Activated naive CD8-positive, alpha-beta T cell treated with anti-CD3 and anti-CD28 coated beads, Interleukin-2, amount 10 ng/mL, durations not matched to agents 7 days and 5 days (primary cell): ENCODE measurements around the gene SART3. TPM values are rescaled to one million over a fixed set of nuclear protein-coding genes. Genes with fewer than 3 reads are reported as not detected.
A peak's percentile ranks its signal among the peaks of the same experiment; 100 is the strongest.

Experiments
- ATAC-seq: fragments of 150-1000 bp; cut with Tn5 transposase; one replicate; pipeline ENCODE4 v1.10.0; 2021; ENCODE audit warnings: low read depth, moderate library complexity
- POLR2A ChIA-PET: fragments of 350-600 bp; sonication (Branson Sonifier 250); formaldehyde crosslinking; loops from one replicate; lab custom pipeline; 2021; ENCODE audit warnings: antibody characterized with exemption; lab: Charles Lee
- DNase-seq: peaks from one replicate; pipeline ENCODE4 v3.0.0; 2021
- H3K27ac Mint-ChIP-seq: one replicate; pipeline ENCODE4 v1.8.0; 2022; ENCODE audit warnings: mild to moderate bottlenecking, mixed read lengths
- H3K27me3 Mint-ChIP-seq: one replicate; pipeline ENCODE4 v1.8.0; 2022; ENCODE audit warnings: mild to moderate bottlenecking, moderate library complexity, mixed read lengths
- H3K36me3 Mint-ChIP-seq: one replicate; pipeline ENCODE4 v1.8.0; 2021; ENCODE audit warnings: mild to moderate bottlenecking, mixed read lengths
- H3K4me1 Mint-ChIP-seq: one replicate; pipeline ENCODE4 v1.8.0; 2021; ENCODE audit warnings: mixed read lengths
- H3K4me3 Mint-ChIP-seq: one replicate; pipeline ENCODE4 v1.8.0; 2022; ENCODE audit warnings: mild to moderate bottlenecking, moderate library complexity, mixed read lengths
- H3K9me3 Mint-ChIP-seq: one replicate; pipeline ENCODE4 v1.8.0; 2021; ENCODE audit warnings: mixed read lengths
- total RNA-seq, 2 experiments: library from RNA; stranded (reverse); gene quantifications; one replicate each; pipeline ENCODE4 v1.2.3, GENCODE V29; 2021

The SART3 gene
- total RNA-seq, 2 experiments from 2014 or later = 79.9 to 88.3 TPM

DNA sequence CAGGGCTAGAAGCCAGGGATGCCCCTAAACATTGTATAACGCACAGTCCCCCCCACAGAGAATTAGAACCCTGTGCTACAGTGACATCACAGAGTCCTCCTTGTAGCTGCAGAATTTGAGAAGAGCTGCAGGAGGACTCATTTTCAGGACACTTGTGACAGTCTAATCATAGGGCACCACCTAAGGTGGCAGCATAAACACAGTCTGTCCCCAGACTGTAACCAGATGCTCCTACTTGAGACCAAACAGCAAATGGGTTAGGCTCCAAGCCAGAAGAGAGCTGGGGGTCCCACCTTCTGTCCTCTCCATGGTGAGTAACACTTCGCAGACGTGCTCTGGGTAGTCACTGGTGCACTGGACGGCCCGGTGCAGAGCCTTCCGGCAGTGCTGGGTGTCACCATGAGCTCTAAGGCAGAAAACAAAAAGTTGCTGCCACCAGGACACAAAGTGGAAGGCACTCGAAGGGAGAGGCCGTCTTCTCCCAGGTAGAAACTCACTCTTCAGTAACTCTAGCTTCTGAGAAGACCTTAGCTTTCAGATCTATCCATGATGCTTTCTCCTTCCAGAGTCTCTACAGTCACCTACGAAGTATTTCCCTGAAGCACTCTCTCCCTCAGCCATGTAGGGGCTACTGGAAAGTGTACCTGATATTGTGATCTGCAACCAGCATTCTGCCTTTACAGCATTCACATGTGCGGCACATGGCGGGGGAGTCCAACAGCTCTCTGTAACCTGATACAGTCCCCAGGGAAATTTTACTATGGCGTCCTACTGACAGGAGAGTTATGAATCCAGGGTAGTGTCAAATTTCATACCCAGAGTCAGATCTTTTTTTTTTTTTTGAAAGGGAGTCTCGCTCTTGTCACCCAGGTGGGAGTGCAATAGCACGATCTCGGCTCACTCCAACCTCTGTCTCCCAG is 28.8 kb downstream of the SART3 start:
- H3K9me3 Mint-ChIP-seq = no peaks in the 10 kb centered on the region
- POLR2A ChIA-PET = no interaction called here
- peaks cover 33% of the 10 kb centered on the region for H3K36me3 Mint-ChIP-seq
- ATAC-seq (no peak), DNase-seq (no peak)
- no peak overlapping the region for H3K27ac Mint-ChIP-seq
- peaks cover 8% of the 10 kb centered on the region for H3K4me1 Mint-ChIP-seq
- H3K4me3 Mint-ChIP-seq = no peak overlapping the region
- no peaks in the 10 kb centered on the region for H3K27me3 Mint-ChIP-seq

DNA sequence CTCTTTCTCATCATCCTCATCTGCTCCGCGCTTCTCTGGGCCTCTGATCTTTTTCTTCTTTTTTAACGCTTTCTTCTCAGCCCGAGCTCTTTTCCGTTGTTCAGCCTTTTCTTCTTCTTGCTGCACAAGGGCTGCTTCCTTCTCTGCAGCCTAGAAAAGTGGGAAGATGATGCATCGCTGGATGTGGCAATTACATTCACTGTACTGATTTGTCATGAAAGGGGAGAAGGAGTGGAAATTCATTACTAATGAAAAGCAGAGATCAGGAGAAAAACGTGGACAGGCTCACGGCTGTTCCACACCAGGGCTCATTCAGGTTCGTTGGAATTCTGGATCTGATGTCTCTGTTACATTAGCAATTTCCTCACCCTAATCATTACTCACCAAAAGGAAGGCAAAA is 30.8 kb downstream of the SART3 start:
- H3K36me3 Mint-ChIP-seq = peaks cover 31% of the 10 kb centered on the region
- H3K27me3 Mint-ChIP-seq = no peaks in the 10 kb centered on the region
- POLR2A ChIA-PET = no interaction called here
- H3K9me3 Mint-ChIP-seq = no peaks in the 10 kb centered on the region
- ATAC-seq (no peak), DNase-seq (no peak)
- no peak overlapping the region for H3K4me3 Mint-ChIP-seq
- no peak overlapping the region for H3K27ac Mint-ChIP-seq
- peaks cover 9% of the 10 kb centered on the region for H3K4me1 Mint-ChIP-seq

- peaks cover 9% of the 10 kb centered on the region for H3K4me1 Mint-ChIP-seq
- no peaks in the 10 kb centered on the region for H3K9me3 Mint-ChIP-seq
- peaks cover 32% of the 10 kb centered on the region for H3K36me3 Mint-ChIP-seq
- DNase-seq (no peak), ATAC-seq (no peak)
- no peaks in the 10 kb centered on the region for H3K27me3 Mint-ChIP-seq
- POLR2A ChIA-PET = no interaction called here
- H3K4me3 Mint-ChIP-seq = no peak overlapping the region
- H3K27ac Mint-ChIP-seq = peak overlapping the region; percentile 45
Observed at GRCh38 chr12:108527166-108527496, 33.8 kb downstream of the SART3 start.

DNA sequence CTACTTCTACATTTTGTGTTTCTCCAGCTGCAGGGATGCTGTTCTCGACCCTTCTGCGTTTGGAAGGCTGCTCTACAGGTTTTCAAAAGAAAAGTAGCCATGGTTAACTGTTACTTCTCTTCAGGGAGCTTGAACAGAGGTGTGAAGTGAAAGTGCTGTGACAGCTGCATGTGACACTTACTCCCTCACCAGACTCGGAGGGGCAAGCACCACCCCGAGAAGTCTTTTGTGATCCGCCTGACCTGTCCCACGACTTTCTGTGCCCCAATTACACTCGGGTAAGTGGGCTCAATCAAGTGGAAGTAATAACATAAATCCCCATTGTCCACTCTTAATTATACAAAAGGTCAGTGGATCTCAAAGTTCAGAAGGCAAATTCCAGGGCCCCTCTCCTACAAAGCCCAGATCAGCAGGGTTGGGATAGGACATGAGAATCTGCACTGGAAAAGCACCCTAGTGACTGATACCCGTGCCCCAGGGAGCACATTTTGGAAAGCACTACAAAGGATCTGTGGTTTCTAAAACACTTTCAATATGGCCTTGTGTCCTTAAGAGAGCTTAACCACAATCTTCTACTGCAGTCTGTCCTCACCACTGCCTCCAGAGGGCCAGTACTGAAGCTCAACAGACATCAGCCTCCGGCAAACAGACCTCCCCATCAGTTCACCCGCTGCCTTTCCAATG is 34.3 kb downstream of the SART3 start:
- Mint-ChIP-seq H3K27me3 (no peaks in the 10 kb centered on the region), H3K4me1 (peaks cover 9% of the 10 kb centered on the region), H3K27ac (peak overlapping the region; percentile 45), H3K36me3 (peaks cover 36% of the 10 kb centered on the region), H3K9me3 (no peaks in the 10 kb centered on the region), H3K4me3 (no peak overlapping the region)
- ATAC-seq = no peak
- DNase-seq = no peak
- POLR2A ChIA-PET = no interaction called here

- Mint-ChIP-seq H3K4me1 (peaks cover 9% of the 10 kb centered on the region), H3K36me3 (peaks cover 39% of the 10 kb centered on the region), H3K4me3 (no peak overlapping the region), H3K9me3 (no peaks in the 10 kb centered on the region), H3K27ac (no peak overlapping the region), H3K27me3 (no peaks in the 10 kb centered on the region)
- DNase-seq = no peak
- ATAC-seq = no peak
- POLR2A ChIA-PET = no interaction called here
Observed at GRCh38 chr12:108525681-108526080, 35.3 kb downstream of the SART3 start.

DNA sequence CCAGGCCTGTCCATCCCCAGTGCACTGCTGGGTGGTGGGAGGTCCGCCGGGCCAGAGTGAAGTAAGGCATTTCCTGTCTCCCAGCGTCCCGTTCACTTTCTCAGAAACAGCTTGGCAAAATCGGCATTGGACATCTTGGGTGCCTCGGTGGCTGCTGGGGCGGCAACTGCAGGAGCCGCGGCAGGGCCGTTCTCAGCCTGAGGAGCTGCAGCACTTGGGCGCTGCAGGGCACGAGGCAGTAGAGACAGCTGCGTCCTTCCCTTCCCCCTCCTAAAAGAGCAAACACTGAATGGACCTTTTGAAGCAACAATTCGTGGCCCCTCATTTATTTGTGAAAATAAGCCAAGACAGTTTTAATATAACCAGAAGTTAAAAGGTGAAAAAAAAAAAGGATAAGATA is 37.6 kb downstream of the SART3 start:
- Mint-ChIP-seq H3K27ac (no peak overlapping the region), H3K36me3 (peaks cover 31% of the 10 kb centered on the region), H3K4me1 (peaks cover 9% of the 10 kb centered on the region), H3K4me3 (no peak overlapping the region), H3K27me3 (no peaks in the 10 kb centered on the region), H3K9me3 (no peaks in the 10 kb centered on the region)
- DNase-seq (no peak), ATAC-seq (no peak)
- POLR2A ChIA-PET = no interaction called here

GRCh38 chr12:108519558-108519957 is 41.4 kb downstream of the SART3 start:
- Mint-ChIP-seq H3K36me3 (peaks cover 18% of the 10 kb centered on the region), H3K4me1 (peaks cover 10% of the 10 kb centered on the region), H3K27me3 (no peaks in the 10 kb centered on the region), H3K9me3 (no peaks in the 10 kb centered on the region), H3K4me3 (no peak overlapping the region), H3K27ac (no peak overlapping the region)
- no peak for ATAC-seq
- POLR2A ChIA-PET = no interaction called here
- DNase-seq = no peak

DNA sequence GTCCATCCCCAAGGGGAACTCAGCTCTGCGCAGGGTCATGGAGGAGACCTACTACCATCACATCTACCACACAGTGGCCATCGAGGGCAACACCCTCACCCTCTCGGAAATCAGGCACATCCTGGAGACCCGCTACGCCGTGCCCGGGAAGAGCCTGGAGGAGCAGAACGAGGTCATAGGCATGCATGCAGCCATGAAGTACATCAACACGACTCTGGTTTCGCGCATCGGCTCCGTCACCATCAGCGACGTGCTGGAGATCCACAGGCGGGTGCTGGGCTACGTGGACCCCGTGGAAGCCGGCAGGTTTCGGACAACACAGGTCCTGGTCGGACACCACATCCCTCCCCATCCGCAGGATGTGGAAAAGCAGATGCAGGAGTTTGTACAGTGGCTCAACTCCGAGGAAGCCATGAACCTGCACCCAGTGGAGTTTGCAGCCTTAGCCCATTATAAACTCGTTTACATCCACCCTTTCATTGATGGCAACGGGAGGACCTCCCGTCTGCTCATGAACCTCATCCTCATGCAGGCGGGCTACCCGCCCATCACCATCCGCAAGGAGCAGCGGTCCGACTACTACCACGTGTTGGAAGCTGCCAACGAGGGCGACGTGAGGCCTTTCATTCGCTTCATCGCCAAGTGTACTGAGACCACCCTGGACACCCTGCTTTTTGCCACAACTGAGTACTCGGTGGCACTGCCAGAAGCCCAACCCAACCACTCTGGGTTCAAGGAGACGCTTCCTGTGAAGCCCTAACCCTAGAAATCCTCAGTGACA is 42.1 kb downstream of the SART3 start:
- ATAC-seq = no peak
- POLR2A ChIA-PET = no interaction called here
- H3K4me1 Mint-ChIP-seq = peaks cover 10% of the 10 kb centered on the region

GRCh38 chr12:108518101-108518715 is 42.8 kb downstream of the SART3 start:
- Mint-ChIP-seq H3K27ac (no peak overlapping the region), H3K4me3 (no peak overlapping the region), H3K9me3 (no peaks in the 10 kb centered on the region), H3K4me1 (peaks cover 10% of the 10 kb centered on the region), H3K27me3 (no peaks in the 10 kb centered on the region), H3K36me3 (peaks cover 18% of the 10 kb centered on the region)
- ATAC-seq = no peak
- DNase-seq = no peak
- POLR2A ChIA-PET = no interaction called here

More for the DNA sequence above, 42.1 kb downstream of the SART3 start:
- H3K9me3 Mint-ChIP-seq = no peaks in the 10 kb centered on the region
- H3K36me3 Mint-ChIP-seq = peaks cover 18% of the 10 kb centered on the region
- H3K4me3 Mint-ChIP-seq = no peak overlapping the region
- no peak for DNase-seq
- H3K27me3 Mint-ChIP-seq = no peaks in the 10 kb centered on the region
- H3K27ac Mint-ChIP-seq = no peak overlapping the region

- no peak overlapping the region for H3K27ac Mint-ChIP-seq
- H3K4me3 Mint-ChIP-seq = no peak overlapping the region
- H3K4me1 Mint-ChIP-seq = peaks cover 10% of the 10 kb centered on the region
- H3K36me3 Mint-ChIP-seq = peaks cover 18% of the 10 kb centered on the region
- H3K27me3 Mint-ChIP-seq = no peaks in the 10 kb centered on the region
- DNase-seq = no peak
- no peak for ATAC-seq
- POLR2A ChIA-PET = interaction anchor here (1.1 kb wide), 1 partner anchor 44 kb away, joined by 5 read pairs; the partner anchor contains the start of gene SART3
- H3K9me3 Mint-ChIP-seq = no peaks in the 10 kb centered on the region
Observed at GRCh38 chr12:108517288-108518100, 43.5 kb downstream of the SART3 start.

- POLR2A ChIA-PET = interaction anchor here (1.1 kb wide), 1 partner anchor 44 kb away, joined by 5 read pairs; the partner anchor contains the start of gene SART3
- Mint-ChIP-seq H3K27ac (no peak overlapping the region), H3K4me3 (peak overlapping the region; percentile 8), H3K9me3 (no peaks in the 10 kb centered on the region), H3K27me3 (no peaks in the 10 kb centered on the region), H3K36me3 (peaks cover 12% of the 10 kb centered on the region), H3K4me1 (peaks cover 16% of the 10 kb centered on the region)
- DNase-seq (no peak), ATAC-seq (no peak)
Observed at GRCh38 chr12:108516511-108517275, 44.3 kb downstream of the SART3 start.

GRCh38 chr12:108515916-108516315 is 45.1 kb downstream of the SART3 start:
- H3K4me3 Mint-ChIP-seq = peak overlapping the region; percentile 94
- no peaks in the 10 kb centered on the region for H3K27me3 Mint-ChIP-seq
- no peak for ATAC-seq
- H3K36me3 Mint-ChIP-seq = peaks cover 10% of the 10 kb centered on the region
- peak overlapping the region; percentile 88 for H3K27ac Mint-ChIP-seq
- H3K9me3 Mint-ChIP-seq = no peaks in the 10 kb centered on the region
- DNase-seq = no peak
- POLR2A ChIA-PET = interaction anchor here (1.1 kb wide), 1 partner anchor 45 kb away, joined by 5 read pairs; the partner anchor contains the start of gene SART3
- peaks cover 17% of the 10 kb centered on the region for H3K4me1 Mint-ChIP-seq
